Mesenchymal stem cell (in vitro differentiated cells and primary cell): Measurements from ENCODE around the gene TMEM63A.

Experiments
- DNase-seq: peaks from one replicate; pipeline ENCODE4 v3.0.0-alpha.2; 2013
- H2AFZ ChIP-seq: one replicate; pipeline ENCODE4 v1.6.1; 2013; ENCODE audit warnings: low read depth, mild to moderate bottlenecking, control low read depth, inconsistent platforms, low read length, moderate library complexity
- H2AK5ac ChIP-seq: 2 replicates; pipeline ENCODE4 v1.6.1; 2013; ENCODE audit warnings: low read length, moderate library complexity, mild to moderate bottlenecking, inconsistent platforms; ENCODE audit not compliant: severe bottlenecking
- H2BK120ac ChIP-seq: one replicate; pipeline ENCODE4 v1.6.1; 2013; ENCODE audit warnings: low read depth, mild to moderate bottlenecking, inconsistent platforms, low read length, moderate library complexity
- H2BK12ac ChIP-seq, 2 experiments: one replicate each; pipeline ENCODE4 v1.6.1; 2013; ENCODE audit warnings: inconsistent platforms in 2 of 2, low read length in 2 of 2, mild to moderate bottlenecking in 2 of 2, moderate library complexity in 2 of 2, control low read depth in 1 of 2
- H2BK15ac ChIP-seq: one replicate; pipeline ENCODE4 v1.6.1; 2013; ENCODE audit warnings: mild to moderate bottlenecking, low read depth, inconsistent platforms; ENCODE audit not compliant: poor library complexity, severe bottlenecking
- H2BK5ac ChIP-seq: 2 replicates; pipeline ENCODE4 v1.6.1; 2013; ENCODE audit warnings: low read depth, mild to moderate bottlenecking, low read length, control low read depth, inconsistent platforms; ENCODE audit not compliant: poor library complexity, severe bottlenecking
- H3K14ac ChIP-seq, 2 experiments: one replicate each; pipeline ENCODE4 v1.6.1; 2013; ENCODE audit warnings: inconsistent platforms in 2 of 2, low read length in 2 of 2, control low read depth in 1 of 2, mild to moderate bottlenecking in 1 of 2, moderate library complexity in 1 of 2
- H3K18ac ChIP-seq, 2 experiments: one replicate each; pipeline ENCODE4 v1.6.1; 2013; ENCODE audit warnings: inconsistent platforms in 2 of 2, low read length in 2 of 2, control low read depth in 1 of 2, low read depth in 1 of 2, mild to moderate bottlenecking in 1 of 2
- H3K23ac ChIP-seq, 2 experiments: one replicate each; pipeline ENCODE4 v1.6.1; 2013; ENCODE audit warnings: inconsistent platforms in 2 of 2, low read length in 2 of 2, mild to moderate bottlenecking in 2 of 2, moderate library complexity in 2 of 2, control low read depth in 1 of 2
- H3K27ac ChIP-seq: 2 replicates; pipeline ENCODE4 v1.5.1; 2013; ENCODE audit warnings: mild to moderate bottlenecking, moderate library complexity, low read length, control low read depth, inconsistent platforms; ENCODE audit not compliant: poor library complexity, severe bottlenecking
- H3K27me3 ChIP-seq, 2 experiments: 2 replicates each; pipeline versions ENCODE4 v1.6.1 to v1.7.0; 2013; ENCODE audit warnings: low read length in 2 of 2, mild to moderate bottlenecking in 2 of 2, moderate library complexity in 2 of 2, control low read depth in 1 of 2, inconsistent platforms in 1 of 2; ENCODE audit not compliant: control insufficient read depth in 1 of 2, insufficient read depth in 1 of 2
- H3K36me3 ChIP-seq, 2 experiments: 2 replicates each; pipeline versions ENCODE4 v1.6.1 to v1.7.0; 2013; ENCODE audit warnings: low read length in 2 of 2, control low read depth in 1 of 2, inconsistent platforms in 1 of 2, low read depth in 1 of 2, mild to moderate bottlenecking in 1 of 2; ENCODE audit not compliant: insufficient read depth in 2 of 2, control insufficient read depth in 1 of 2
- H3K4ac ChIP-seq, 2 experiments: one replicate each; pipeline ENCODE4 v1.6.1; 2013; ENCODE audit warnings: inconsistent platforms in 2 of 2, low read length in 2 of 2, mild to moderate bottlenecking in 2 of 2, moderate library complexity in 2 of 2, control low read depth in 1 of 2, low read depth in 1 of 2
- H3K4me1 ChIP-seq: 2 replicates; pipeline ENCODE4 v1.6.1; 2013; ENCODE audit warnings: low read depth, low read length, control low read depth; ENCODE audit not compliant: control insufficient read depth, insufficient read depth
- H3K4me2 ChIP-seq: 2 replicates; pipeline ENCODE4 v1.6.1; 2013; ENCODE audit warnings: low read length, mild to moderate bottlenecking, inconsistent platforms; ENCODE audit not compliant: poor library complexity, severe bottlenecking
- H3K4me3 ChIP-seq, 2 experiments: 2 replicates each; pipeline versions ENCODE4 v1.5.1 to v1.7.0; 2013; ENCODE audit warnings: low read length in 2 of 2, mild to moderate bottlenecking in 2 of 2, control low read depth in 1 of 2, low read depth in 1 of 2; ENCODE audit not compliant: insufficient read depth in 1 of 2
- H3K79me1 ChIP-seq: replicated peaks from 2 replicates; pipeline ENCODE4 v1.6.1; 2013; ENCODE audit warnings: mild to moderate bottlenecking, control low read depth, low read length, inconsistent platforms; ENCODE audit not compliant: poor library complexity, severe bottlenecking
- H3K9ac ChIP-seq: 2 replicates; pipeline ENCODE4 v1.7.0; 2013; ENCODE audit warnings: mild to moderate bottlenecking, low read length, moderate library complexity
- H3K9me3 ChIP-seq: 2 replicates; pipeline ENCODE4 v1.7.0; 2013; ENCODE audit warnings: mild to moderate bottlenecking, low read length; ENCODE audit not compliant: control insufficient read depth
- H4K8ac ChIP-seq: one replicate; pipeline ENCODE4 v1.6.1; 2013; ENCODE audit warnings: inconsistent platforms, mild to moderate bottlenecking, low read length, moderate library complexity
- H4K91ac ChIP-seq: one replicate; pipeline ENCODE4 v1.6.1; 2013; ENCODE audit warnings: mild to moderate bottlenecking, low read length, inconsistent platforms
- WGBS: methylation state at CpG from one replicate; pipeline ENCODE4 v1.1.7; 2013; ENCODE audit warnings: mixed read lengths; 5-methylcytosine and 5-hydroxymethylcytosine counted together

The TMEM63A gene

DNA sequence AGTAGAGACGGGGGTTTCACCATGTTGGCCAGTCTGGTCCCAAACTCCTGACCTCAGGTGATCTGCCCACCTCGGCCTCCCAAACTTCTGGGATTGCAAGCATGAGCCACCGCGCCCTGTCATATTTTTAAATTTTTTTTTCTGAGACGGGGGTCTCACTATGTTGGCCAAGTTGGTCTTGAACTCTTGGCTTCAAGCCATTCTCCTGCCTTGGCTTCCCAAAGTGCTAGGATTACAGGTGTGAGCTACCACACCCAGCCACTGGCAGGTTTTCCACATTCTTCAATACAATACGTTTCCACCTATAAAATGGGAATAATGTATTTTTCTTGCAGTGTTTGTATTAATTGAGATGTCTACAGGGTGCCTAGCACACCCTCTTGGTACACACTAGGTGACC lies 10.1 kb upstream of the TMEM63A start:
- H3K36me3 ChIP-seq = no peaks in the 10 kb centered on the region
- no peaks in the 10 kb centered on the region for H3K79me1 ChIP-seq
- H3K9me3 ChIP-seq = no peaks in the 10 kb centered on the region
- H2AFZ ChIP-seq = no peak overlapping the region
- no peak overlapping the region for H3K9ac ChIP-seq
- no peak overlapping the region for H3K18ac ChIP-seq
- H3K4ac ChIP-seq = no peak overlapping the region
- H2BK12ac ChIP-seq = no peak overlapping the region
- no peak for DNase-seq
- no peak overlapping the region for H2BK5ac ChIP-seq
- no peaks in the 10 kb centered on the region for H3K27me3 ChIP-seq
- no peak overlapping the region for H3K4me3 ChIP-seq
- H2AK5ac ChIP-seq = no peak overlapping the region
- H4K8ac ChIP-seq = no peak overlapping the region
- H2BK15ac ChIP-seq = no peak overlapping the region
- H2BK120ac ChIP-seq = no peak overlapping the region
- no peak overlapping the region for H3K14ac ChIP-seq
- no peak overlapping the region for H3K4me2 ChIP-seq
- 95% methylated on average over 5 of the region's 6 CpGs for WGBS
- H3K4me1 ChIP-seq = peaks cover 5% of the 10 kb centered on the region
- no peak overlapping the region for H3K27ac ChIP-seq
- no peak overlapping the region for H4K91ac ChIP-seq
- H3K23ac ChIP-seq = no peak overlapping the region

DNA sequence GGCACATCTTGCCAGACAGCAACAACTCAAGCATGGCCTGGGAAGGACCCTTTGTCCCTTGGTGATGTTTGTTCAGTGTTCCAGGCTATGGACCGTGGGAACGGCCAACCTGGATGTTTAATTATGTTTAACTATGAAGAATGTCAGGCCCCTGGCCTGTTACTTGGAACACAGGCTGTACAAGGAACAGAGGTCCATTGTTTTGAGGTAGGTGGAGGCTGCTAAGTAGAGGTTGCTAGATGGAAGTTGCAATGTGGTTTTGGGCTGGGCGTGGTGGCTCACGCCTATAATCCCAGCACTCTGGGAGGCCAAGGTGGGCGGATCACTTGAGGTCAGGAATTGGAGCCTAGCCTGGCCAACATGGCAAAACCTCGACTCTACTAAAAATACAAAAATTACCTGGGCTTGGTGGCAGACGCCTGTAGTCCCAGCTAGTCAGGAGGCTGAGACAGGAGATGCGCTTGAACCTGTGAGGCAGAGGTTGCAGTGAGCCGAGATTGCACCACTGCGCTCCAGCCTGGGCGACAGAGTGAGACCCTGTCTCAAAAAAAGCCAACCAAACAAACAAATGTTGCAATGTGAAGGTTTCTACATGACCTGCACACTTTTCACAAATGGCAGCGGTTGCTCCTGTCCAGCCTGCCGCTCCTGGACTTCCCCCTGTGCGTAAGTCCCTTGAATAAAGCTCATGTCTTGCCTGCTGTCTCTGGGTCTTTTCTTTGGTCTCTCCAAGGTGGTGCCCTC lies 9.2 kb upstream of the TMEM63A start:
- no peak overlapping the region for H2BK120ac ChIP-seq
- H3K23ac ChIP-seq = no peak overlapping the region
- H2AK5ac ChIP-seq = no peak overlapping the region
- H3K4me1 ChIP-seq = no peaks in the 10 kb centered on the region
- DNase-seq = no peak
- WGBS = 94% methylated on average over 14 of the region's 14 CpGs
- no peak overlapping the region for H3K18ac ChIP-seq
- no peak overlapping the region for H3K14ac ChIP-seq
- no peak overlapping the region for H3K9ac ChIP-seq
- H2BK5ac ChIP-seq = no peak overlapping the region
- no peak overlapping the region for H3K4me3 ChIP-seq
- H3K27me3 ChIP-seq = no peaks in the 10 kb centered on the region
- no peak overlapping the region for H3K4me2 ChIP-seq
- no peak overlapping the region for H3K27ac ChIP-seq
- no peak overlapping the region for H3K4ac ChIP-seq
- no peaks in the 10 kb centered on the region for H3K36me3 ChIP-seq
- no peak overlapping the region for H2BK12ac ChIP-seq
- no peak overlapping the region for H4K91ac ChIP-seq
- no peaks in the 10 kb centered on the region for H3K79me1 ChIP-seq
- no peak overlapping the region for H2BK15ac ChIP-seq
- no peaks in the 10 kb centered on the region for H3K9me3 ChIP-seq
- no peak overlapping the region for H2AFZ ChIP-seq
- peak overlapping the region; percentile 60 for H4K8ac ChIP-seq

DNA sequence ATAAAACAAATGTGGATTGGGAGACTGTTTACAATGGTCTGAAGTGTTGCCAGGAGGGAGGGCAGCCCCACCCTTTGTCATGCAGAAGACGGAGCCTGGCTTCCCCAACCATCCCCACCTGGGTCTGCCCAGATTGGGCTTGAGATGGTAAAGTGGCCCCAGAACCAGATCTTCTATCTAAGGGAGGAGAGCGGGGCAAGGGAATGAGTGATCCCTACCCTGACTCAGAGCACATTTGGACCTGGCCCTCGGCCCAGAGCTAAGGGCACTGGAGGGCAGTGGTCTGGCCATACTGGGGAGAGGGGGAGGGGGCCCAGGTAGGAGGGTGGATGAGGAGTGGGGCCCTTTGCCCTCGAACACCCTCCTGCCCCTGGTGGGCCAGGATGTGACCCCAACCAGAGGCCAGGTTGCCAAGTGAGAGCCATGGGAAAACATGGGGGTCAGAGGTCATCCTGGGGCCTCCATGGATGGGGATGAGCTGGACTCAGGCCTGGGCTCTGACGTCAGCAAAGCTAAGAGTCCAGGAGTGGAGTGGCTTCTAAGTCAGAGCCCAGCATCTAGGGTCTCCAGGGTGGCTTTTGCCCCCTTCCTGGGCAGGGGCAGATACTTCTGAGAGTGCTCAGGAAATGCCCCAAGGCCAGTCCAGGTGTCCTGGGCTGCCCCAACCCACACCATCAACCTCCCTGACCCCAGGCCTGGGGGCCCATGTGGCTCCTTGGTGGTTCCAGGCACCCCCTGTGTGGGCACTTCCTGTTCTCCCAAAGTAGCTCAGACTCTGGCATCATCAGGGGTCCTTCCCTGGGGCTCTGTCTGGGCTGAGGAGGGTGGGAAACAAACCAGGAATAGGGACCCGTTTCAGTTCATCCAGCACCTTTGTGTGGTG lies 8.4 kb upstream of the TMEM63A start:
- no peak for DNase-seq
- WGBS = 84% methylated on average over 6 of the region's 6 CpGs
- H3K79me1 ChIP-seq = no peaks in the 10 kb centered on the region

DNA sequence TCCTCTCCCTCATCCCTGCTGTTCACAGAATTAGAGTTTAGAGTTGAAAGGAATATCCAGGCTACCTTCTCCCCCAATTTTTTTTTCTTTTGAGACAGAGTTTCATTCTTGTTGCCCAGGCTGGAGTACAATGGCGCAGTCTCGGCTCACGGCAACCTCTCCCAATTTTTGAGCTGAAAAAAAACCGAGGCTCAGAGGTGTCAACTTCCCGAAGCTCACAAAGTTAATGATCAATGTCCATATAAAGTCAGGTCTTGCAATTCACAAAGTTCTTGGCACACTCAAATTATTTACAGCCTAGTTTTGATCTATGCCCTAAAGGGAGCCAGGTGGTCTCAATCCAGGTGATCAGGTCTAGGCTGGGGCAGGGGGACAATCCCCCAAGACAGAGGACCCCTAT lies 7.6 kb upstream of the TMEM63A start:
- H3K4ac ChIP-seq = no peak overlapping the region
- H3K9ac ChIP-seq = no peak overlapping the region
- no peak overlapping the region for H2BK5ac ChIP-seq
- no peak overlapping the region for H3K27ac ChIP-seq
- no peaks in the 10 kb centered on the region for H3K79me1 ChIP-seq
- no peak overlapping the region for H2AFZ ChIP-seq
- no peak overlapping the region for H2BK15ac ChIP-seq
- no peaks in the 10 kb centered on the region for H3K36me3 ChIP-seq
- no peak overlapping the region for H3K14ac ChIP-seq
- DNase-seq = no peak
- H3K4me3 ChIP-seq = no peak overlapping the region
- no peak overlapping the region for H3K23ac ChIP-seq
- H2BK120ac ChIP-seq = no peak overlapping the region
- H2AK5ac ChIP-seq = no peak overlapping the region
- H3K4me1 ChIP-seq = no peaks in the 10 kb centered on the region
- no peak overlapping the region for H3K4me2 ChIP-seq
- H3K18ac ChIP-seq = no peak overlapping the region
- H3K27me3 ChIP-seq = no peaks in the 10 kb centered on the region
- WGBS = 90% methylated on average over 5 of the region's 5 CpGs
- no peaks in the 10 kb centered on the region for H3K9me3 ChIP-seq
- no peak overlapping the region for H4K91ac ChIP-seq
- no peak overlapping the region for H4K8ac ChIP-seq
- no peak overlapping the region for H2BK12ac ChIP-seq

More for the DNA sequence above, 8.4 kb upstream of the TMEM63A start:
- no peak overlapping the region for H4K8ac ChIP-seq
- no peak overlapping the region for H3K23ac ChIP-seq
- H3K18ac ChIP-seq = no peak overlapping the region
- H3K4me3 ChIP-seq = no peak overlapping the region
- no peaks in the 10 kb centered on the region for H3K4me1 ChIP-seq
- H3K27ac ChIP-seq = no peak overlapping the region
- no peaks in the 10 kb centered on the region for H3K9me3 ChIP-seq
- H2BK12ac ChIP-seq = no peak overlapping the region
- no peaks in the 10 kb centered on the region for H3K36me3 ChIP-seq
- H3K9ac ChIP-seq = no peak overlapping the region
- no peak overlapping the region for H2BK5ac ChIP-seq
- no peak overlapping the region for H3K14ac ChIP-seq
- H2AK5ac ChIP-seq = no peak overlapping the region
- H3K4me2 ChIP-seq = no peak overlapping the region
- H2AFZ ChIP-seq = no peak overlapping the region
- H4K91ac ChIP-seq = peak overlapping the region; percentile 37
- no peak overlapping the region for H2BK15ac ChIP-seq
- H3K27me3 ChIP-seq = no peaks in the 10 kb centered on the region
- H3K4ac ChIP-seq = no peak overlapping the region
- H2BK120ac ChIP-seq = no peak overlapping the region
